Measurements from ENCODE around the gene UPP2. TPM values are rescaled to one million over a fixed set of nuclear protein-coding genes. Genes with fewer than 3 reads are reported as not detected.

The UPP2 gene
- total RNA-seq, 1 experiment from 2014 or later: not detected

- Histone ChIP-seq H3T11ph (ENCODE audit: low read length) (no peak overlapping the region), H3K14ac (ENCODE audit: insufficient read depth, low read length) (no peak overlapping the region), H4K5ac (ENCODE audit: insufficient read length, low read depth, low read length) (no peak overlapping the region), H4K8ac (replicated peaks; ENCODE audit: insufficient read length, low read depth, low read length) (no peak overlapping the region), H3K27me3 (ENCODE audit: insufficient read depth, low read length) (no peaks in the 10 kb centered on the region), H3K79me1 (ENCODE audit: insufficient read depth, low read depth, low read length, poor library complexity, severe bottlenecking) (no peaks in the 10 kb centered on the region), H3K9me3 (ENCODE audit: control insufficient read depth, low read depth, low read length) (no peaks in the 10 kb centered on the region), H2BK120ac (ENCODE audit: low read depth, low read length, poor library complexity, severe bottlenecking) (no peak overlapping the region), H3K4me1 (ENCODE audit: insufficient read depth, low read length) (peaks cover 2% of the 10 kb centered on the region; the same call in 1 of the 2 replicates), H3K27ac (ENCODE audit: insufficient read length, low read depth, low read length) (no peak overlapping the region), H2BK15ac (ENCODE audit: low read depth, low read length) (no peak overlapping the region), H3K56ac (ENCODE audit: insufficient read length, low read depth, low read length) (no peak overlapping the region), H2BK5ac (ENCODE audit: insufficient read length, low read length) (no peak overlapping the region), H3K23me2 (ENCODE audit: insufficient read length, low read depth, low read length, poor library complexity, severe bottlenecking) (no peaks in the 10 kb centered on the region), H3K4ac (ENCODE audit: low read depth, low read length) (no peak overlapping the region), H3K9ac (ENCODE audit: extremely low read depth, insufficient read length, low read length) (no peak overlapping the region), H2BK12ac (ENCODE audit: insufficient read length, low read depth, low read length) (no peak overlapping the region), H3K23ac (ENCODE audit: insufficient read length, low read depth, low read length) (no peak overlapping the region), H3K4me2 (ENCODE audit: insufficient read depth, insufficient read length, low read length) (no peak overlapping the region), H2AK5ac (ENCODE audit: insufficient read length, low read length) (no peak overlapping the region), H2AFZ (ENCODE audit: low read length) (no peak overlapping the region), H4K91ac (ENCODE audit: insufficient read length, low read depth, low read length) (no peak overlapping the region), H4K20me1 (ENCODE audit: control insufficient read depth, insufficient read depth, insufficient read length) (no peaks in the 10 kb centered on the region), H3K18ac (ENCODE audit: insufficient read length, low read depth, low read length) (no peak overlapping the region), H2BK20ac (ENCODE audit: low read depth, low read length, poor library complexity, severe bottlenecking) (no peak overlapping the region), H3K79me2 (ENCODE audit: insufficient read depth, low read length) (no peaks in the 10 kb centered on the region)
- Mint-ChIP-seq H3K4me1 (peaks cover 5 to 6% of the 10 kb centered on the region in 2 experiments; a peak in 2 of 4 replicates), H3K4me3 (no peak overlapping the region), H3K27me3 (ENCODE audit: low read depth) (no peaks in the 10 kb centered on the region; the same call in 1 of the 2 replicates), H3K9me3 (no peaks in the 10 kb centered on the region; a peak in 1 of 5 replicates), H3K27ac (no peak overlapping the region), H3K36me3 (ENCODE audit: insufficient read depth in 1 of 3, low read depth in 3 of 3) (no peaks in the 10 kb centered on the region)
- TF ChIP-seq, protein P1, sequence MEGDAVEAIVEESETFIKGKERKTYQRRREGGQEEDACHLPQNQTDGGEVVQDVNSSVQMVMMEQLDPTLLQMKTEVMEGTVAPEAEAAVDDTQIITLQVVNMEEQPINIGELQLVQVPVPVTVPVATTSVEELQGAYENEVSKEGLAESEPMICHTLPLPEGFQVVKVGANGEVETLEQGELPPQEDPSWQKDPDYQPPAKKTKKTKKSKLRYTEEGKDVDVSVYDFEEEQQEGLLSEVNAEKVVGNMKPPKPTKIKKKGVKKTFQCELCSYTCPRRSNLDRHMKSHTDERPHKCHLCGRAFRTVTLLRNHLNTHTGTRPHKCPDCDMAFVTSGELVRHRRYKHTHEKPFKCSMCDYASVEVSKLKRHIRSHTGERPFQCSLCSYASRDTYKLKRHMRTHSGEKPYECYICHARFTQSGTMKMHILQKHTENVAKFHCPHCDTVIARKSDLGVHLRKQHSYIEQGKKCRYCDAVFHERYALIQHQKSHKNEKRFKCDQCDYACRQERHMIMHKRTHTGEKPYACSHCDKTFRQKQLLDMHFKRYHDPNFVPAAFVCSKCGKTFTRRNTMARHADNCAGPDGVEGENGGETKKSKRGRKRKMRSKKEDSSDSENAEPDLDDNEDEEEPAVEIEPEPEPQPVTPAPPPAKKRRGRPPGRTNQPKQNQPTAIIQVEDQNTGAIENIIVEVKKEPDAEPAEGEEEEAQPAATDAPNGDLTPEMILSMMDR (conservative IDR thresholded peaks at IDR 0.05): no peak
- WGBS (ENCODE audit: extremely low coverage, insufficient read length, low lambda C conversion rate): no CpG with 5 or more reads among the region's 3 CpGs
- no peak for DNase-seq
Measured at GRCh38 chr2:158182676-158183295, 81.1 kb downstream of the UPP2 start.
